Prostate gland (tissue), 2 donors: ENCODE measurements around the gene SGMS2. TPM values are rescaled to one million over a fixed set of nuclear protein-coding genes. Genes with fewer than 3 reads are reported as not detected.

ENCODE experiments used
- DNase-seq: peaks from one replicate; pipeline ENCODE4 v3.0.0-alpha.2; 2019; ENCODE audit warnings: low spot score
- H3K27ac ChIP-seq, 2 donors: fragments of 200-600 bp; sonication (generic); 2 replicates each; pipeline ENCODE4 v1.5.1; 2017 to 2019
- H3K27me3 ChIP-seq: fragments of 200-600 bp; sonication (generic); replicated peaks from 2 replicates; pipeline ENCODE4 v1.5.1; 2019; ENCODE audit not compliant: insufficient read depth
- H3K36me3 ChIP-seq, 2 donors: fragments of 200-600 bp; sonication (generic); 1 replicate in 1 of 2; 2 replicates in 1 of 2; pipeline versions ENCODE4 v1.5.1 to v1.8.1; 2017 to 2019
- H3K4me1 ChIP-seq: fragments of 200-600 bp; sonication (generic); replicated peaks from 2 replicates; pipeline ENCODE4 v1.5.1; 2019
- H3K4me3 ChIP-seq, 2 donors: fragments of 200-600 bp; sonication (generic); 2 replicates each; pipeline ENCODE4 v1.5.1; 2017 to 2019
- H3K9me3 ChIP-seq: fragments of 200-600 bp; sonication (generic); 2 replicates; pipeline ENCODE4 v1.5.1; 2017
- POLR2A ChIP-seq: fragments of 450-650 bp; IDR thresholded peaks from one replicate; pipeline ENCODE4 v1.6.1; 2016; ENCODE audit warnings: antibody characterized with exemption, mild to moderate bottlenecking
- POLR2AphosphoS5 ChIP-seq: sonication (generic); formaldehyde crosslinking; IDR thresholded peaks from one replicate; pipeline ENCODE4 v1.6.1; 2017; ENCODE audit warnings: antibody characterized with exemption
- WGBS: methylation state at CpG from one replicate; pipeline ENCODE4 v1.1.5; 2018; 5-methylcytosine and 5-hydroxymethylcytosine counted together
- intact Hi-C: fragments of 100-400 bp; cut with DNase I; formaldehyde crosslinking; loops from one replicate; pipeline ENCODE4 v1.14.2; 2022
- total RNA-seq, 2 donors: library from RNA; depleted of rRNA; stranded (reverse); fragments of >200 nt; gene quantifications; one replicate each; pipeline ENCODE4 v1.1.0, GENCODE V29; 2016
- TF ChIP-seq, protein P1 (sequence below), 4 experiments: fragments of 200-600 bp in 2 of 4; fragments of 450-650 bp in 2 of 4; sonication (generic) in 2 of 4; IDR thresholded peaks; 1 replicate in 3 of 4; 2 replicates in 1 of 4; pipeline ENCODE4 v1.5.1; 2016 to 2019; ENCODE audit warnings: antibody characterized with exemption in 4 of 4, mild to moderate bottlenecking in 2 of 4, moderate library complexity in 2 of 4

The SGMS2 gene
- total RNA-seq, 2 donors from 2014 or later = 37.4 to 53.6 TPM

DNA sequence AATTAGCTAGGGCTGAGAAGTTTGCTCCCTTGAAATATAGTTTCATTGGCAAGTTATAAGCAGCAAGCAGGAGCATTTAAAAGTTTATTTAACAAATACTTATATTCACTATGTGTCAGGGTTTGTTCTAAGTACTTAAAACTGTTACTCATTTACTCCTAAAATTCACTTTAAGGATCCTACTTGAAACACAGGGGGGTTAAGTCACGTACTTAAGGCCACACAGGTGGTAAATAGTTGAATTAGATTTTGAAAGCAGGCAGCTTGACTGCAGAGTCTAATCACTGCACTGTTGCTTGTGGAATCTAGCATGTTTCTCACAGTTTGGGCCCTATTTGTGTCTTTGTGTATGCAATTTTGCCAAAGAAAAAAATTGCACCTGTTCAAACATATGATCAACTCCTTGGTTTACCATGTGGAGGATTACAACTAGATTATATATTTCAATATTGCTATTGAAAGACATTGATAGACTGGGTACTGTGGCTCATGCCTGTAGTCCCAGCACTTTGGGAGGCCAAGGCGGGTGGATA is 7.6 kb downstream of the SGMS2 start:
- no peak overlapping the region for H3K27ac ChIP-seq

DNA sequence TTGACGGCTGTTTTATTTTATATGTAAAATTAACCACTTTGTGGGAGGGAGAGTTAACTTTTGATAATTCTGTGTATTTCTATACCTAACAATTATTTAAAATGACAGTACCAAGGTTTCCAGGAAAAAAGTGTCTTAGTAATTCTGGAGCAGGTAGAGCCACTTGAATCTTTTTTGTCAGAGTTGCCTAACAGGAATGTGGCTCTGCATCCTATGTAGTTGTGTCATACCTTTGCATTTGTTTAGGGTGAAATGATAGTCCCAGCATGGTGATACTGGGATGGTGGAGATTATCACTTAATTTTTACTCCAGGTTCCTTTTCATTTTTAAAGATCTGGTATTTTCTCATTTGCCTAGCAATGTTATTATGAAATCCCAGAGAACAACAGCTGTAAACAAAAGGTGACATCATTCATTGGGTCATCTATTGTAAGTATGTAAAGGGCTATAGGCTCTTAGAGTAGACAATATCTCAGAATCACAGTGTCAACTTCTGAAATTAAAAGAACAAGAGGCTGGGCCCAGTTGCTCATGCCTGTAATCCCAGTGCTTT is 9.6 kb downstream of the SGMS2 start:
- TF ChIP-seq POLR2AphosphoS5 (no peak), POLR2A (no peak)
- TF ChIP-seq, protein P1, sequence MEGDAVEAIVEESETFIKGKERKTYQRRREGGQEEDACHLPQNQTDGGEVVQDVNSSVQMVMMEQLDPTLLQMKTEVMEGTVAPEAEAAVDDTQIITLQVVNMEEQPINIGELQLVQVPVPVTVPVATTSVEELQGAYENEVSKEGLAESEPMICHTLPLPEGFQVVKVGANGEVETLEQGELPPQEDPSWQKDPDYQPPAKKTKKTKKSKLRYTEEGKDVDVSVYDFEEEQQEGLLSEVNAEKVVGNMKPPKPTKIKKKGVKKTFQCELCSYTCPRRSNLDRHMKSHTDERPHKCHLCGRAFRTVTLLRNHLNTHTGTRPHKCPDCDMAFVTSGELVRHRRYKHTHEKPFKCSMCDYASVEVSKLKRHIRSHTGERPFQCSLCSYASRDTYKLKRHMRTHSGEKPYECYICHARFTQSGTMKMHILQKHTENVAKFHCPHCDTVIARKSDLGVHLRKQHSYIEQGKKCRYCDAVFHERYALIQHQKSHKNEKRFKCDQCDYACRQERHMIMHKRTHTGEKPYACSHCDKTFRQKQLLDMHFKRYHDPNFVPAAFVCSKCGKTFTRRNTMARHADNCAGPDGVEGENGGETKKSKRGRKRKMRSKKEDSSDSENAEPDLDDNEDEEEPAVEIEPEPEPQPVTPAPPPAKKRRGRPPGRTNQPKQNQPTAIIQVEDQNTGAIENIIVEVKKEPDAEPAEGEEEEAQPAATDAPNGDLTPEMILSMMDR (IDR thresholded peaks at IDR 0.05) = no peak
- Histone ChIP-seq H3K4me1 (no peaks in the 10 kb centered on the region), H3K36me3 (no peaks in the 10 kb centered on the region), H3K9me3 (no peaks in the 10 kb centered on the region), H3K27me3 (no peaks in the 10 kb centered on the region), H3K4me3 (no peak overlapping the region), H3K27ac (no peak overlapping the region)
- 53% methylated on average over 1 of the region's 1 CpG for WGBS
- no peak for DNase-seq
- intact Hi-C loops = no loop called here

More for the DNA sequence above, 7.6 kb downstream of the SGMS2 start:
- Histone ChIP-seq H3K4me3 (no peak overlapping the region), H3K9me3 (no peaks in the 10 kb centered on the region), H3K36me3 (no peaks in the 10 kb centered on the region), H3K27me3 (no peaks in the 10 kb centered on the region), H3K4me1 (no peaks in the 10 kb centered on the region)
- TF ChIP-seq POLR2AphosphoS5 (no peak), POLR2A (no peak)
- TF ChIP-seq, protein P1 (IDR thresholded peaks at IDR 0.05) = no peak
- DNase-seq = no peak
- WGBS = 94% methylated on average over 2 of the region's 2 CpGs
- intact Hi-C loops = no loop called here

DNA sequence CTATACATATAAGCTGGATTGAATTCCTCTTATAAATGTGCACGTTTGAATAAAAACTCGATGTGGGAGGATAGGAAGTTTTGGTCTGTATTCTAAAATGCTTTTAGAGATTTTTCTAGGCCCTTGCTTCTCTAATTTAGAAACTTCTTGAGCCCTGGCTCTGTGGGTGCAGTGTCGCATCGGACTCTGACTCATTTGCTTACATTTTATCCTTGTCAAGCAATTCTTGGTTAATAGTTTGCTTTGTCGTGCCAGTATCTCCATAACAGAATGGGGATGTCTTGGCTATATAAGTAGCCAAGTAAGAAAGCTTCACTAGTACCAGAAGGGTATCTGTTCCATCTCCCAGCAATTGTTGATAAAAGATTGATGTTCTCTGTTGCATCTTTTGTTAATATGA is 10.7 kb downstream of the SGMS2 start:
- intact Hi-C loops = no loop called here
- H3K36me3 ChIP-seq = no peaks in the 10 kb centered on the region

DNA sequence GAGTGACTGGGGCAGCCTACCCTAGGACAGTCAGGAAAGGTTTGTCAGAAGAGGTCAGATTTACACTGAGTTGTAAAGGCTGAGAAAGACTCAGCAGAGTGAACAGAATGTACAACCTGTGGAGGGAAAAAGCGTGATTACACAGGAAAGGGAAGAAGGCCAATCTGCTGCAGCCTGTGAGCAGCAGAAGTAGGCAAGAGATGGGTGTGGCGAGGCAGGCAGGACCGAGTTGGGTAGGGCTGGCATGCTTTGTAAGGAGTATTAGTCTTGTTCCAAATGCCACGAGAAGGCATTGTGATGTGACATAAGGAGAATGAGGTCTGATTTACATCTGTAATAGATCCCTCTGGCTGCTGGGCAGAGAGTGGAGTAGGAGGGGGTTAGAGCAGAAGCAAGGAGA is 12.6 kb downstream of the SGMS2 start:
- Histone ChIP-seq H3K9me3 (no peaks in the 10 kb centered on the region), H3K4me1 (no peaks in the 10 kb centered on the region), H3K27ac (no peak overlapping the region), H3K36me3 (no peaks in the 10 kb centered on the region), H3K27me3 (no peaks in the 10 kb centered on the region), H3K4me3 (no peak overlapping the region)
- TF ChIP-seq, protein P1 (IDR thresholded peaks at IDR 0.05) = no peak
- TF ChIP-seq POLR2AphosphoS5 (no peak), POLR2A (no peak)
- intact Hi-C loops = no loop called here
- WGBS = 63% methylated on average over 4 of the region's 4 CpGs
- no peak for DNase-seq

More for the DNA sequence above, 10.7 kb downstream of the SGMS2 start:
- H3K9me3 ChIP-seq = no peaks in the 10 kb centered on the region
- H3K27ac ChIP-seq = no peak overlapping the region
- no peak for DNase-seq
- no peak overlapping the region for H3K4me3 ChIP-seq
- H3K27me3 ChIP-seq = no peaks in the 10 kb centered on the region
- no peaks in the 10 kb centered on the region for H3K4me1 ChIP-seq
- WGBS = 62% methylated on average over 5 of the region's 5 CpGs
- TF ChIP-seq POLR2A (no peak), POLR2AphosphoS5 (no peak)
- TF ChIP-seq, protein P1 (IDR thresholded peaks at IDR 0.05) = no peak
